PC-3 (cell line): Measurements from ENCODE around the gene MPLKIP.

Experiments
- EZH2 ChIP-seq: fragments of 300-600 bp; sonication (generic); IDR thresholded peaks from one replicate; pipeline ENCODE4 v1.6.1; 2017; ENCODE audit warnings: antibody characterized with exemption, mild to moderate bottlenecking, low read length; ENCODE audit not compliant: unreplicated experiment
- TF ChIP-seq, protein P1 (sequence below): fragments of 300-600 bp; sonication (generic); conservative IDR thresholded peaks from 2 replicates; pipeline ENCODE4 v1.5.1; 2017; ENCODE audit warnings: antibody characterized with exemption, low read depth, mild to moderate bottlenecking, low read length

DNA sequence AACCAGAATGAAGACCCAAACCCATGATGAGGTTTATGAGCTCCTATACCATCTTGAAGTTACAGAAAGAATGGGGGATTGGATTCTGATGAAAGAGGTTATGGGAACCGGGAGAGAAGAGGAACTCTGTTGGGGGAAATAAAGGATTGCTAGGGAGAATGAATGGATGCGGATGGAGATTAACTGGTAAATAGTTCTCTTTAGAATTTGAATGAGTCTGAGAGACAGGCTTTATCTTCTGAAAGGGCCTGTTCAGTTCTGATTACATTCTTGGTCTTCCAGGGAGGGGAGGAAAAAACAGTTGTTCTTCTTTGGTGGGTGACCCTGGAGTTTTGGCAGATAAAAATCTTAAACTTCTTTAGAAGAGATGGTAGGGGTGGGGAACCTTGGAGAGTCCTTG lies 14.2 kb upstream of the MPLKIP start:
- TF ChIP-seq, protein P1, sequence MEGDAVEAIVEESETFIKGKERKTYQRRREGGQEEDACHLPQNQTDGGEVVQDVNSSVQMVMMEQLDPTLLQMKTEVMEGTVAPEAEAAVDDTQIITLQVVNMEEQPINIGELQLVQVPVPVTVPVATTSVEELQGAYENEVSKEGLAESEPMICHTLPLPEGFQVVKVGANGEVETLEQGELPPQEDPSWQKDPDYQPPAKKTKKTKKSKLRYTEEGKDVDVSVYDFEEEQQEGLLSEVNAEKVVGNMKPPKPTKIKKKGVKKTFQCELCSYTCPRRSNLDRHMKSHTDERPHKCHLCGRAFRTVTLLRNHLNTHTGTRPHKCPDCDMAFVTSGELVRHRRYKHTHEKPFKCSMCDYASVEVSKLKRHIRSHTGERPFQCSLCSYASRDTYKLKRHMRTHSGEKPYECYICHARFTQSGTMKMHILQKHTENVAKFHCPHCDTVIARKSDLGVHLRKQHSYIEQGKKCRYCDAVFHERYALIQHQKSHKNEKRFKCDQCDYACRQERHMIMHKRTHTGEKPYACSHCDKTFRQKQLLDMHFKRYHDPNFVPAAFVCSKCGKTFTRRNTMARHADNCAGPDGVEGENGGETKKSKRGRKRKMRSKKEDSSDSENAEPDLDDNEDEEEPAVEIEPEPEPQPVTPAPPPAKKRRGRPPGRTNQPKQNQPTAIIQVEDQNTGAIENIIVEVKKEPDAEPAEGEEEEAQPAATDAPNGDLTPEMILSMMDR, result no peak
- TF ChIP-seq EZH2, result no peak
